GM23338 (cell line): Measurements from ENCODE around the gene AP2A2. TPM values are rescaled to one million over a fixed set of nuclear protein-coding genes. Genes with fewer than 3 reads are reported as not detected.

Source experiments
- ATAC-seq: fragments of 200-7000 bp; cut with Tn5 transposase; 3 replicates; pipeline ENCODE4 v1.9.1; 2020
- DNase-seq: peaks from one replicate; pipeline ENCODE4 v3.0.0-alpha.2; 2015; ENCODE audit warnings: low spot score
- H2AFZ ChIP-seq: fragments of 200-600 bp; sonication (generic); 2 replicates; pipeline ENCODE4 v1.8.0; 2016; ENCODE audit warnings: antibody characterized with exemption, mild to moderate bottlenecking, moderate library complexity
- H3F3A ChIP-seq: fragments of 200-600 bp; sonication (generic); replicated peaks from 2 replicates; pipeline ENCODE4 v1.8.0; 2017; ENCODE audit warnings: antibody characterized with exemption, mixed run types, low read depth
- H3K27ac ChIP-seq: fragments of 200-600 bp; sonication (generic); 2 replicates; pipeline ENCODE4 v1.6.1; 2016; ENCODE audit warnings: low read depth
- H3K27me3 ChIP-seq: fragments of 200-600 bp; sonication (generic); 2 replicates; pipeline ENCODE4 v1.8.0; 2016; ENCODE audit warnings: mild to moderate bottlenecking, mixed run types, moderate library complexity; ENCODE audit not compliant: insufficient read depth
- H3K36me3 ChIP-seq: fragments of 200-600 bp; sonication (generic); 2 replicates; pipeline ENCODE4 v1.8.0; 2016; ENCODE audit warnings: mild to moderate bottlenecking; ENCODE audit not compliant: insufficient read depth
- H3K4me1 ChIP-seq: fragments of 200-600 bp; sonication (generic); 2 replicates; pipeline ENCODE4 v1.8.0; 2016; ENCODE audit warnings: mild to moderate bottlenecking, moderate library complexity; ENCODE audit not compliant: insufficient read depth
- H3K4me2 ChIP-seq: fragments of 200-600 bp; sonication (generic); 2 replicates; pipeline ENCODE4 v1.7.1; 2017; ENCODE audit warnings: mixed run types
- H3K4me3 ChIP-seq: fragments of 200-600 bp; sonication (generic); 2 replicates; pipeline ENCODE4 v1.6.1; 2016; ENCODE audit warnings: mixed run types
- H3K79me2 ChIP-seq: fragments of 200-600 bp; sonication (generic); replicated peaks from 2 replicates; pipeline ENCODE4 v1.8.0; 2017; ENCODE audit warnings: mild to moderate bottlenecking; ENCODE audit not compliant: insufficient read depth
- H3K9me2 ChIP-seq: fragments of 200-600 bp; sonication (generic); 2 replicates; pipeline ENCODE4 v1.8.0; 2017; ENCODE audit not compliant: insufficient read depth
- H4K20me1 ChIP-seq: fragments of 200-600 bp; sonication (generic); replicated peaks from 2 replicates; pipeline ENCODE4 v1.8.0; 2017; ENCODE audit warnings: mild to moderate bottlenecking; ENCODE audit not compliant: insufficient read depth
- H3K27ac Mint-ChIP-seq: 2 replicates; pipeline ENCODE4 v1.8.0; 2020; ENCODE audit warnings: inconsistent platforms, mild to moderate bottlenecking, moderate library complexity, mixed read lengths
- H3K27me3 Mint-ChIP-seq: 3 replicates; pipeline ENCODE4 v1.8.0; 2022; ENCODE audit warnings: low read depth, mild to moderate bottlenecking, moderate library complexity, mixed read lengths, inconsistent platforms; ENCODE audit not compliant: insufficient read depth, poor library complexity
- H3K36me3 Mint-ChIP-seq: 3 replicates; pipeline ENCODE4 v1.8.0; 2021; ENCODE audit warnings: low read depth, mild to moderate bottlenecking, inconsistent platforms, moderate library complexity, mixed read lengths
- H3K4me1 Mint-ChIP-seq: 3 replicates; pipeline ENCODE4 v1.8.0; 2020; ENCODE audit warnings: mild to moderate bottlenecking, inconsistent platforms, mixed read lengths
- H3K4me3 Mint-ChIP-seq: 3 replicates; pipeline ENCODE4 v1.8.0; 2021; ENCODE audit warnings: moderate library complexity, mild to moderate bottlenecking, inconsistent platforms, mixed read lengths
- H3K9me3 Mint-ChIP-seq: 3 replicates; pipeline ENCODE4 v1.8.0; 2020; ENCODE audit warnings: moderate library complexity, mild to moderate bottlenecking, inconsistent platforms, mixed read lengths
- JUNB ChIP-seq: IDR thresholded peaks from one replicate; pipeline ENCODE4 v1.6.1; 2016; ENCODE audit warnings: antibody characterized with exemption; ENCODE audit not compliant: unreplicated experiment
- STAT1 ChIP-seq: IDR thresholded peaks from one replicate; pipeline ENCODE4 v1.6.1; 2016; ENCODE audit warnings: antibody characterized with exemption; ENCODE audit not compliant: unreplicated experiment
- ZNF114 ChIP-seq: fragments of 250-450 bp; sonication (Bioruptor Pico); IDR thresholded peaks from 2 replicates; pipeline ENCODE4 v1.5.0; 2020; ENCODE audit warnings: mild to moderate bottlenecking, moderate library complexity
- polyA plus RNA-seq: library from polyadenylated mRNA; unstranded; fragments of >200 nt; fragmentation: Nextera tagmentation; extraction: Ambion mirVana; gene quantifications from 2 replicates; pipeline ENCODE4 v1.2.1, GENCODE V29; 2016
- total RNA-seq: library from RNA; depleted of rRNA; stranded (reverse); fragments of >200 nt; shearing (Covaris generic); gene quantifications from 2 replicates; pipeline ENCODE4 v1.2.3, GENCODE V29; 2014
- TF ChIP-seq, protein P1 (sequence below): IDR thresholded peaks from 2 replicates; pipeline ENCODE4 v1.6.1; 2016; ENCODE audit warnings: antibody characterized with exemption
- TF ChIP-seq, protein P2 (sequence below): IDR thresholded peaks from one replicate; pipeline ENCODE4 v1.6.1; 2018; ENCODE audit warnings: antibody characterized with exemption; ENCODE audit not compliant: unreplicated experiment

AP2A2 gene
- total and polyA plus RNA-seq, 2 experiments from 2014 or later: 23.7 to 47.5 TPM

DNA sequence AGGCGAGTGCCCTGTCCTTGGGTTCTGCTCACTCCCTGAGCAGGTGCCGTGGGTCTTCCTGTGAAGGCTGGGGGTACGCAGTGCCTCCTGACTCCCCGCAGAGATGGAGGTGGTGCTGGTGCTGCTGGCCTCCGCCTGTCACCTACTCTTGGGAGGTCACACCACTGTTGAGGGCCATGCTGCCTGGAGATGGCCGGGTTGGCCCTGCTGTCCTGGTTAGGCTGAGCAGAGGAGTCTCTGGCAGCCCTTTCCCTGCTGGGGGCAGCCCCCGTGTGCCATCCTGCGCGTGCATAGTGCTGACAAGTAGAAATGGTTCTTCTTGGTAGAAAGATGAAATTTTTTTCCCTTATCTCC lies 61.3 kb downstream of the AP2A2 start:
- no peak for ATAC-seq
- Mint-ChIP-seq H3K9me3 (no peaks in the 10 kb centered on the region), H3K27ac (no peak overlapping the region), H3K4me1 (no peaks in the 10 kb centered on the region), H3K4me3 (no peak overlapping the region), H3K27me3 (peaks cover 14% of the 10 kb centered on the region), H3K36me3 (peaks cover 56% of the 10 kb centered on the region)
- no peak overlapping the region for H3K4me2 ChIP-seq
- no peak overlapping the region for H3K27ac ChIP-seq
- no peaks in the 10 kb centered on the region for H3K4me1 ChIP-seq
- peaks cover 6% of the 10 kb centered on the region; the same call in 1 of the 2 replicates for H3K36me3 ChIP-seq
- H2AFZ ChIP-seq: no peak overlapping the region
- H4K20me1 ChIP-seq: peaks cover 4% of the 10 kb centered on the region; the same call in 1 of the 2 replicates
- H3K27me3 ChIP-seq: no peaks in the 10 kb centered on the region
- 0 out of 2 replicates have a peak, but pooled peaks cover 4% of the 10 kb centered on the region for H3K79me2 ChIP-seq
- no peak for DNase-seq
- H3K4me3 ChIP-seq: no peak overlapping the region
- no peaks in the 10 kb centered on the region for H3K9me2 ChIP-seq
- H3F3A ChIP-seq: no peaks in the 10 kb centered on the region
- TF ChIP-seq ZNF114 (no peak), STAT1 (no peak)
- TF ChIP-seq, protein P1, sequence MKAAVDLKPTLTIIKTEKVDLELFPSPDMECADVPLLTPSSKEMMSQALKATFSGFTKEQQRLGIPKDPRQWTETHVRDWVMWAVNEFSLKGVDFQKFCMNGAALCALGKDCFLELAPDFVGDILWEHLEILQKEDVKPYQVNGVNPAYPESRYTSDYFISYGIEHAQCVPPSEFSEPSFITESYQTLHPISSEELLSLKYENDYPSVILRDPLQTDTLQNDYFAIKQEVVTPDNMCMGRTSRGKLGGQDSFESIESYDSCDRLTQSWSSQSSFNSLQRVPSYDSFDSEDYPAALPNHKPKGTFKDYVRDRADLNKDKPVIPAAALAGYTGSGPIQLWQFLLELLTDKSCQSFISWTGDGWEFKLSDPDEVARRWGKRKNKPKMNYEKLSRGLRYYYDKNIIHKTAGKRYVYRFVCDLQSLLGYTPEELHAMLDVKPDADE: no peak
- TF ChIP-seq, protein P2, sequence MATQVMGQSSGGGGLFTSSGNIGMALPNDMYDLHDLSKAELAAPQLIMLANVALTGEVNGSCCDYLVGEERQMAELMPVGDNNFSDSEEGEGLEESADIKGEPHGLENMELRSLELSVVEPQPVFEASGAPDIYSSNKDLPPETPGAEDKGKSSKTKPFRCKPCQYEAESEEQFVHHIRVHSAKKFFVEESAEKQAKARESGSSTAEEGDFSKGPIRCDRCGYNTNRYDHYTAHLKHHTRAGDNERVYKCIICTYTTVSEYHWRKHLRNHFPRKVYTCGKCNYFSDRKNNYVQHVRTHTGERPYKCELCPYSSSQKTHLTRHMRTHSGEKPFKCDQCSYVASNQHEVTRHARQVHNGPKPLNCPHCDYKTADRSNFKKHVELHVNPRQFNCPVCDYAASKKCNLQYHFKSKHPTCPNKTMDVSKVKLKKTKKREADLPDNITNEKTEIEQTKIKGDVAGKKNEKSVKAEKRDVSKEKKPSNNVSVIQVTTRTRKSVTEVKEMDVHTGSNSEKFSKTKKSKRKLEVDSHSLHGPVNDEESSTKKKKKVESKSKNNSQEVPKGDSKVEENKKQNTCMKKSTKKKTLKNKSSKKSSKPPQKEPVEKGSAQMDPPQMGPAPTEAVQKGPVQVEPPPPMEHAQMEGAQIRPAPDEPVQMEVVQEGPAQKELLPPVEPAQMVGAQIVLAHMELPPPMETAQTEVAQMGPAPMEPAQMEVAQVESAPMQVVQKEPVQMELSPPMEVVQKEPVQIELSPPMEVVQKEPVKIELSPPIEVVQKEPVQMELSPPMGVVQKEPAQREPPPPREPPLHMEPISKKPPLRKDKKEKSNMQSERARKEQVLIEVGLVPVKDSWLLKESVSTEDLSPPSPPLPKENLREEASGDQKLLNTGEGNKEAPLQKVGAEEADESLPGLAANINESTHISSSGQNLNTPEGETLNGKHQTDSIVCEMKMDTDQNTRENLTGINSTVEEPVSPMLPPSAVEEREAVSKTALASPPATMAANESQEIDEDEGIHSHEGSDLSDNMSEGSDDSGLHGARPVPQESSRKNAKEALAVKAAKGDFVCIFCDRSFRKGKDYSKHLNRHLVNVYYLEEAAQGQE: no peak

DNA sequence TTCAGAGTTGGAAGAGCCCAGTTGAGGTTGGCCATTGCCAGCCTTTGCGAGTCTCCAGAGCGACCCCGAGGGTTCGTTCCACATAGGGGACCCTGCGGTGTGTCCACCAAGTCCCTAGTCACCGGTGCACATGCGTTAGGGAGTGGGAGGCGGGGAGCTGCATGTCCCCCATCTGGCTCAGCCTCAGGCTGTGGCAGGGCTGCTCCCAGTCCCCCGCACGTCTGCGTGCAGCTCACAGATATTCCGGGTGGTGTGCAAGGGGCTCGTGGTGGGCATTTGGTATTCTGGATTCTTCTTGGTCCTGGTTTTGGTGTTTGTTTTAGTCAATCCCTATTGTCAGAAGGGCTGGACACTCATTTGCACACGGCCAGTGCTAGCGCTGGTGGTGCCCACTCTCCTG lies 62.0 kb downstream of the AP2A2 start:
- TF ChIP-seq, protein P1: no peak
- TF ChIP-seq JUNB: no peak
- Mint-ChIP-seq H3K9me3 (no peaks in the 10 kb centered on the region), H3K27me3 (peaks cover 14% of the 10 kb centered on the region), H3K27ac (no peak overlapping the region), H3K4me3 (no peak overlapping the region), H3K36me3 (peaks cover 55% of the 10 kb centered on the region), H3K4me1 (no peaks in the 10 kb centered on the region)
- H3K9me2 ChIP-seq: no peaks in the 10 kb centered on the region
- H3K4me3 ChIP-seq: no peak overlapping the region
- peaks cover 6% of the 10 kb centered on the region; the same call in 1 of the 2 replicates for H3K36me3 ChIP-seq
- H4K20me1 ChIP-seq: peaks cover 4% of the 10 kb centered on the region; the same call in 1 of the 2 replicates
- no peaks in the 10 kb centered on the region for H3F3A ChIP-seq
- no peak for DNase-seq
- no peaks in the 10 kb centered on the region for H3K79me2 ChIP-seq
- H3K27ac ChIP-seq: no peak overlapping the region
- no peak overlapping the region for H3K4me2 ChIP-seq
- H3K4me1 ChIP-seq: no peaks in the 10 kb centered on the region
- no peak overlapping the region for H2AFZ ChIP-seq
- no peaks in the 10 kb centered on the region for H3K27me3 ChIP-seq
- ATAC-seq: no peak
